ENCODE data around the gene TEX29. TPM values are rescaled to one million over a fixed set of nuclear protein-coding genes. Genes with fewer than 3 reads are reported as not detected.

The TEX29 gene
- total RNA-seq, 1 donor from 2014 or later: 0.81 TPM

- no peak overlapping the region for H3K27ac ChIP-seq
- H3K4me1 ChIP-seq: no peaks in the 10 kb centered on the region
- intact Hi-C loops (cut with DNase I): no loop called here
- no peaks in the 10 kb centered on the region for H3K9me3 ChIP-seq
- no peaks in the 10 kb centered on the region for H3K27me3 ChIP-seq
- DNase-seq (no peak), ATAC-seq (no peak)
- no peak for TF ChIP-seq CTCF (IDR thresholded peaks at IDR 0.05)
- H3K36me3 ChIP-seq: peaks cover 67% of the 10 kb centered on the region
- no peak overlapping the region for H3K4me3 ChIP-seq
Measured at GRCh38 chr13:111303559-111303958, 16.9 kb upstream of the TEX29 start.

GRCh38 chr13:111304041-111304544 lies 16.3 kb upstream of the TEX29 start:
- no peak for TF ChIP-seq CTCF (IDR thresholded peaks at IDR 0.05)
- no peak overlapping the region for H3K4me3 ChIP-seq
- H3K9me3 ChIP-seq: no peaks in the 10 kb centered on the region
- H3K27ac ChIP-seq: no peak overlapping the region
- intact Hi-C loops (cut with DNase I): no loop called here
- no peaks in the 10 kb centered on the region for H3K4me1 ChIP-seq
- H3K27me3 ChIP-seq: no peaks in the 10 kb centered on the region
- ATAC-seq (no peak), DNase-seq (no peak)
- H3K36me3 ChIP-seq: peaks cover 67% of the 10 kb centered on the region

- TF ChIP-seq CTCF (IDR thresholded peaks at IDR 0.05): no peak
Measured at GRCh38 chr13:111304603-111305289, 15.7 kb upstream of the TEX29 start.

GRCh38 chr13:111312944-111313590 lies 7.4 kb upstream of the TEX29 start:
- Histone ChIP-seq H3K27ac (no peak overlapping the region), H3K27me3 (no peaks in the 10 kb centered on the region), H3K4me3 (no peak overlapping the region), H3K4me1 (no peaks in the 10 kb centered on the region), H3K9me3 (no peaks in the 10 kb centered on the region), H3K36me3 (no peaks in the 10 kb centered on the region)
- TF ChIP-seq CTCF (IDR thresholded peaks at IDR 0.05): no peak
- ATAC-seq: peak; percentile 10
- no peak for DNase-seq
- intact Hi-C loops (cut with DNase I): no loop called here

More at GRCh38 chr13:111304603-111305289, 15.7 kb upstream of the TEX29 start:
- H3K36me3 ChIP-seq: peaks cover 67% of the 10 kb centered on the region
- H3K9me3 ChIP-seq: no peaks in the 10 kb centered on the region
- no peak overlapping the region for H3K27ac ChIP-seq
- intact Hi-C loops (cut with DNase I): no loop called here
- H3K4me3 ChIP-seq: no peak overlapping the region
- ATAC-seq (no peak), DNase-seq (no peak)
- H3K27me3 ChIP-seq: no peaks in the 10 kb centered on the region
- no peaks in the 10 kb centered on the region for H3K4me1 ChIP-seq

GRCh38 chr13:111313911-111314425 lies 6.5 kb upstream of the TEX29 start:
- no peak overlapping the region for H3K27ac ChIP-seq
- TF ChIP-seq CTCF (IDR thresholded peaks at IDR 0.05): no peak
- DNase-seq (no peak), ATAC-seq (no peak)
- no peaks in the 10 kb centered on the region for H3K9me3 ChIP-seq
- no peak overlapping the region for H3K4me3 ChIP-seq
- no peaks in the 10 kb centered on the region for H3K27me3 ChIP-seq
- H3K36me3 ChIP-seq: no peaks in the 10 kb centered on the region
- intact Hi-C loops (cut with DNase I): no loop called here
- H3K4me1 ChIP-seq: no peaks in the 10 kb centered on the region

All from upper lobe of right lung (tissue), 1 donor.